ENCODE measurements around the gene ARHGEF16.

- TF ChIP-seq, protein P1, sequence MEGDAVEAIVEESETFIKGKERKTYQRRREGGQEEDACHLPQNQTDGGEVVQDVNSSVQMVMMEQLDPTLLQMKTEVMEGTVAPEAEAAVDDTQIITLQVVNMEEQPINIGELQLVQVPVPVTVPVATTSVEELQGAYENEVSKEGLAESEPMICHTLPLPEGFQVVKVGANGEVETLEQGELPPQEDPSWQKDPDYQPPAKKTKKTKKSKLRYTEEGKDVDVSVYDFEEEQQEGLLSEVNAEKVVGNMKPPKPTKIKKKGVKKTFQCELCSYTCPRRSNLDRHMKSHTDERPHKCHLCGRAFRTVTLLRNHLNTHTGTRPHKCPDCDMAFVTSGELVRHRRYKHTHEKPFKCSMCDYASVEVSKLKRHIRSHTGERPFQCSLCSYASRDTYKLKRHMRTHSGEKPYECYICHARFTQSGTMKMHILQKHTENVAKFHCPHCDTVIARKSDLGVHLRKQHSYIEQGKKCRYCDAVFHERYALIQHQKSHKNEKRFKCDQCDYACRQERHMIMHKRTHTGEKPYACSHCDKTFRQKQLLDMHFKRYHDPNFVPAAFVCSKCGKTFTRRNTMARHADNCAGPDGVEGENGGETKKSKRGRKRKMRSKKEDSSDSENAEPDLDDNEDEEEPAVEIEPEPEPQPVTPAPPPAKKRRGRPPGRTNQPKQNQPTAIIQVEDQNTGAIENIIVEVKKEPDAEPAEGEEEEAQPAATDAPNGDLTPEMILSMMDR (IDR thresholded peaks at IDR 0.05), result no peak
- TF ChIP-seq EZH2 (IDR thresholded peaks at IDR 0.05), result no peak
- TF ChIP-seq EZH2phosphoT487 (IDR thresholded peaks at IDR 0.05), result no peak
These were observed 44.5 kb downstream of the ARHGEF16 start for GRCh38 chr1:3498986-3499385.
